ENCODE data around the gene RRP1B. TPM values are rescaled to one million over a fixed set of nuclear protein-coding genes. Genes with fewer than 3 reads are reported as not detected.
A peak's percentile ranks its signal among the peaks of the same experiment; 100 is the strongest.
"Not testable (repeated sequence)": the region's sequence is repeated elsewhere in the genome, so short reads cannot be mapped to it uniquely, and the experiment has no call there.

Gene RRP1B
- total RNA-seq, 4 donors from 2014 or later, result 17.4 to 22.0 (median 20.8) TPM

DNA sequence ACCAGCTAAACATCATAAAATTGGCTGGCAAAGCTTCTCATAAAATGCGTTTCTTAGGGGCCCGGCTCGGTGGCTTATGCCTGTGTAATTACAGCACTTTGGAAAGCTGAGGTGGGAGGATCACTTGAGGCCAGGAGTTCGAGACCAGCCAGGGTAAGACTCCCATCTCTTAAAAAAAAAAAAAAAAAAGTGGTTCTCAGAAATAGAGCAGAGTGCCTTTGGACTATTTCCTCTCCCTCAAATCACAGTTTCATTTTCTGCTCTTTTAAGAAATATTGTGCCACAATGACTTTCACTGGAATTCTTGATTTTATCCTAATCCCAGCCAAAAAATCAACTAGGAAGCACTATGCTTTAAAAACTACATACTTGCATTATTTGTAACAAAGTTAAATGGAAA, 13.4 kb upstream of the RRP1B start:
- H3K9me3 ChIP-seq, result no peaks in the 10 kb centered on the region
- H3K4me1 ChIP-seq, result peaks cover 10 to 16% (median 15%) of the 10 kb centered on the region in 4 donors
- H3K4me3 ChIP-seq, result no peak overlapping the region
- H3K27me3 ChIP-seq, result no peaks in the 10 kb centered on the region
- H3K27ac ChIP-seq (replicated peaks in 1 of 4), result peak overlapping the region; percentile 41 to 52 (median 51)
- DNase-seq (ENCODE audit: extremely low spot score), result no peak
- TF ChIP-seq CTCF (IDR thresholded peaks at IDR 0.05), result no peak
- TF ChIP-seq EP300 (IDR thresholded peaks at IDR 0.05), result no peak
- no peak for TF ChIP-seq POLR2A (IDR thresholded peaks at IDR 0.05; ENCODE audit: low read depth)
- TF ChIP-seq POLR2AphosphoS5 (IDR thresholded peaks at IDR 0.05), result no peak
- WGBS, result 42% methylated on average over 4 of the region's 4 CpGs
- intact Hi-C loops (cut with DNase I), result no loop called here
- no peaks in the 10 kb centered on the region for H3K36me3 ChIP-seq

- Histone ChIP-seq H3K36me3 (no peaks in the 10 kb centered on the region), H3K9me3 (no peaks in the 10 kb centered on the region), H3K4me3 (no peak overlapping the region), H3K4me1 (peaks cover 10 to 16% (median 15%) of the 10 kb centered on the region in 4 donors), H3K27me3 (no peaks in the 10 kb centered on the region), H3K27ac (replicated peaks in 1 of 4) (no peak overlapping the region)
- TF ChIP-seq CTCF (IDR thresholded peaks at IDR 0.05), result peak; percentile 99 to 100 (median 99)
- no peak for TF ChIP-seq POLR2A (IDR thresholded peaks at IDR 0.05; ENCODE audit: low read depth)
- no peak for TF ChIP-seq EP300 (IDR thresholded peaks at IDR 0.05)
- peak; percentile 62 to 81 for TF ChIP-seq POLR2AphosphoS5 (IDR thresholded peaks at IDR 0.05)
- intact Hi-C loops (cut with DNase I), result no loop called here
- peak; percentile 97 for DNase-seq (ENCODE audit: extremely low spot score)
- WGBS, result 23% methylated on average over 7 of the region's 7 CpGs
These were observed 12.7 kb upstream of the RRP1B start for GRCh38 chr21:43646550-43647260.

DNA sequence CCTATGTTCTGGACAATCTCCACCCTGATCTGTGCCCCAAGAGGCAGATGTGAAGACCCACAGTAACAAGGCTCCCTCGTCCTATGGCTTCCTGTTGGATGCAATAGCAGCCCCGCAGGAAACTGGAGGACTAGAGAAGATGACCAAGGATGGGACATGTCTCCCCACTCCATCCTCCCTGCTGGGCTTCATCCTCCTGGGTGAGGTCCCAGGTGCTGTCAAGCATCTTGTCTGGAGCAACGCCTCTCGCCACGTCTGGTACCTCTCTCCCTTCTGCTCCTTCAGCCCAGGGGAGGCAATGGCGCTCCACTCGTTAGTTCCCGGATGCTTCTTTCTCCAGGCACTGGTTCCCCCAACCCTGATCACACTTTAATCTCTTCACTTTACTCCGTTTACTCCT, 11.2 kb upstream of the RRP1B start:
- no peak for DNase-seq (ENCODE audit: extremely low spot score)
- H3K9me3 ChIP-seq, result no peaks in the 10 kb centered on the region
- TF ChIP-seq POLR2A (IDR thresholded peaks at IDR 0.05; ENCODE audit: low read depth) (no peak), POLR2AphosphoS5 (IDR thresholded peaks at IDR 0.05) (no peak), EP300 (IDR thresholded peaks at IDR 0.05) (no peak), CTCF (IDR thresholded peaks at IDR 0.05) (no peak)
- intact Hi-C loops (cut with DNase I), result no loop called here
- 73% methylated on average over 9 of the region's 9 CpGs for WGBS
- H3K4me1 ChIP-seq, result peaks cover 10 to 16% (median 15%) of the 10 kb centered on the region in 4 donors
- H3K27ac ChIP-seq (replicated peaks in 1 of 4), result no peak overlapping the region
- no peaks in the 10 kb centered on the region for H3K36me3 ChIP-seq
- H3K4me3 ChIP-seq, result no peak overlapping the region
- no peaks in the 10 kb centered on the region for H3K27me3 ChIP-seq

DNA sequence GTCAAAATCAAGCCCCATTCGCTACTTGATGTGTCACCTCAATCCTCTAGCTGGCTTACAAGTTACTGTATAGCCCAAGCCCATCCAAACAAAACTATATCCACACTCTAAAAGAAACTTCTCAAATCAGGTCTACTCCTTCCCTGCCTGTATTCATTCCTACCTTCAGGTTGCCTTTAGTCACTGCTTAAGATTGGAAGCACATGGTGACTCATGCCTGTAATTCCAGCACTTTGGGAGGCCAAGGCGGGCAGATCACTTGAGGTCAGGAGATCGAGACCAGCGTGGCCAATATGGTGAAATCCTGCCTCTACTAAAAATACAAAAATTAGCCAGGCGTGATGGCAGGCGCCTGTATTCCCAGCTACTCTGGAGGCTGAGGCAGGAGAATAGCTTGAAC, 7.4 kb upstream of the RRP1B start:
- 94% methylated on average over 6 of the region's 6 CpGs for WGBS
- intact Hi-C loops (cut with DNase I); H3K27ac ChIP-seq (replicated peaks in 1 of 4); H3K36me3 ChIP-seq; DNase-seq (ENCODE audit: extremely low spot score); H3K9me3 ChIP-seq; H3K27me3 ChIP-seq; H3K4me3 ChIP-seq; H3K4me1 ChIP-seq: not testable (repeated sequence)

- Histone ChIP-seq H3K9me3 (no peaks in the 10 kb centered on the region), H3K36me3 (no peaks in the 10 kb centered on the region), H3K4me1 (peaks cover 0 to 4% (median 0%) of the 10 kb centered on the region in 4 donors), H3K4me3 (no peak overlapping the region), H3K27ac (replicated peaks in 1 of 4) (no peak overlapping the region), H3K27me3 (no peaks in the 10 kb centered on the region)
- TF ChIP-seq POLR2AphosphoS5 (IDR thresholded peaks at IDR 0.05), result no peak
- no peak for TF ChIP-seq POLR2A (IDR thresholded peaks at IDR 0.05; ENCODE audit: low read depth)
- no peak for TF ChIP-seq CTCF (IDR thresholded peaks at IDR 0.05)
- TF ChIP-seq EP300 (IDR thresholded peaks at IDR 0.05), result no peak
- no peak for DNase-seq (ENCODE audit: extremely low spot score)
- 83% methylated on average over 6 of the region's 6 CpGs for WGBS
- intact Hi-C loops (cut with DNase I), result no loop called here
These were observed 6.7 kb upstream of the RRP1B start for GRCh38 chr21:43652616-43653015.
